H9 (cell line): ENCODE data around the gene LARP6. TPM values are rescaled to one million over a fixed set of nuclear protein-coding genes. Genes with fewer than 3 reads are reported as not detected.

Experiments used
- DNase-seq: peaks from one replicate; pipeline ENCODE4 v3.0.0-alpha.2; 2017
- H2AFZ ChIP-seq: one replicate; pipeline ENCODE4 v1.6.1; 2013; ENCODE audit warnings: mild to moderate bottlenecking, low read length, control low read depth, moderate library complexity
- H2AK5ac ChIP-seq: 2 replicates; pipeline ENCODE4 v1.6.1; 2013; ENCODE audit warnings: low read length, control low read depth, mixed read lengths; ENCODE audit not compliant: insufficient read length
- H2BK120ac ChIP-seq: one replicate; pipeline ENCODE4 v1.6.1; 2013; ENCODE audit warnings: low read depth, mild to moderate bottlenecking, low read length, control low read depth, inconsistent platforms; ENCODE audit not compliant: poor library complexity, severe bottlenecking
- H2BK12ac ChIP-seq: 2 replicates; pipeline ENCODE4 v1.6.1; 2013; ENCODE audit warnings: low read length, control low read depth, mixed read lengths, low read depth; ENCODE audit not compliant: insufficient read length
- H2BK15ac ChIP-seq: 2 replicates; pipeline ENCODE4 v1.6.1; 2013; ENCODE audit warnings: low read depth, low read length, control low read depth
- H2BK20ac ChIP-seq: one replicate; pipeline ENCODE4 v1.6.1; 2013; ENCODE audit warnings: low read depth, mild to moderate bottlenecking, low read length, control low read depth, inconsistent platforms; ENCODE audit not compliant: poor library complexity, severe bottlenecking
- H2BK5ac ChIP-seq: 2 replicates; pipeline ENCODE4 v1.6.1; 2013; ENCODE audit warnings: low read length, control low read depth, mixed read lengths; ENCODE audit not compliant: insufficient read length
- H3K14ac ChIP-seq: 2 replicates; pipeline ENCODE4 v1.6.1; 2013; ENCODE audit warnings: low read length, control low read depth; ENCODE audit not compliant: insufficient read depth
- H3K18ac ChIP-seq: 2 replicates; pipeline ENCODE4 v1.6.1; 2013; ENCODE audit warnings: low read depth, mild to moderate bottlenecking, mixed read lengths, low read length, control low read depth; ENCODE audit not compliant: insufficient read length
- H3K23ac ChIP-seq: 2 replicates; pipeline ENCODE4 v1.6.1; 2013; ENCODE audit warnings: low read length, control low read depth, mixed read lengths, low read depth; ENCODE audit not compliant: insufficient read length
- H3K23me2 ChIP-seq: 2 replicates; pipeline ENCODE4 v1.6.1; 2013; ENCODE audit warnings: low read depth, mild to moderate bottlenecking, mixed read lengths, low read length, control low read depth; ENCODE audit not compliant: insufficient read length, poor library complexity, severe bottlenecking
- H3K27ac ChIP-seq: 2 replicates; pipeline ENCODE4 v1.5.1; 2013; ENCODE audit warnings: low read length, control low read depth, mixed read lengths, low read depth; ENCODE audit not compliant: insufficient read length
- H3K27me3 ChIP-seq: 2 replicates; pipeline ENCODE4 v1.6.1; 2013; ENCODE audit warnings: low read length, control low read depth, inconsistent platforms; ENCODE audit not compliant: insufficient read depth
- H3K4ac ChIP-seq: 2 replicates; pipeline ENCODE4 v1.6.1; 2013; ENCODE audit warnings: low read depth, mild to moderate bottlenecking, control low read depth, inconsistent platforms, low read length, moderate library complexity
- H3K4me1 ChIP-seq: 2 replicates; pipeline ENCODE4 v1.6.1; 2013; ENCODE audit warnings: low read length, control low read depth, inconsistent platforms; ENCODE audit not compliant: insufficient read depth
- H3K4me2 ChIP-seq: 2 replicates; pipeline ENCODE4 v1.6.1; 2013; ENCODE audit warnings: low read length, control low read depth, mixed read lengths; ENCODE audit not compliant: insufficient read length, insufficient read depth
- H3K56ac ChIP-seq: 2 replicates; pipeline ENCODE4 v1.6.1; 2013; ENCODE audit warnings: low read depth, mild to moderate bottlenecking, mixed read lengths, low read length, control low read depth; ENCODE audit not compliant: insufficient read length
- H3K79me1 ChIP-seq: 2 replicates; pipeline ENCODE4 v1.6.1; 2013; ENCODE audit warnings: low read depth, mild to moderate bottlenecking, moderate library complexity, low read length, control low read depth, inconsistent platforms; ENCODE audit not compliant: insufficient read depth, poor library complexity, severe bottlenecking
- H3K79me2 ChIP-seq: 2 replicates; pipeline ENCODE4 v1.6.1; 2013; ENCODE audit warnings: low read length, control low read depth, inconsistent platforms; ENCODE audit not compliant: insufficient read depth
- H3K9ac ChIP-seq: 2 replicates; pipeline ENCODE4 v1.6.1; 2013; ENCODE audit warnings: low read length, control low read depth, mixed read lengths; ENCODE audit not compliant: insufficient read length; ENCODE audit errors: extremely low read depth
- H3K9me3 ChIP-seq: one replicate; pipeline ENCODE4 v1.6.1; 2013; ENCODE audit warnings: low read depth, low read length, inconsistent platforms; ENCODE audit not compliant: control insufficient read depth
- H3T11ph ChIP-seq: one replicate; pipeline ENCODE4 v1.6.1; 2013; ENCODE audit warnings: mild to moderate bottlenecking, low read length, control low read depth, inconsistent platforms
- H4K20me1 ChIP-seq: one replicate; pipeline ENCODE4 v1.6.1; 2013; ENCODE audit not compliant: control insufficient read depth, insufficient read length, insufficient read depth
- H4K5ac ChIP-seq: 2 replicates; pipeline ENCODE4 v1.6.1; 2013; ENCODE audit warnings: low read depth, mild to moderate bottlenecking, mixed read lengths, low read length, control low read depth; ENCODE audit not compliant: insufficient read length
- H4K8ac ChIP-seq: replicated peaks from 2 replicates; pipeline ENCODE4 v1.6.1; 2013; ENCODE audit warnings: low read length, control low read depth, mixed read lengths, low read depth; ENCODE audit not compliant: insufficient read length
- H4K91ac ChIP-seq: 2 replicates; pipeline ENCODE4 v1.6.1; 2013; ENCODE audit warnings: low read depth, mild to moderate bottlenecking, moderate library complexity, mixed read lengths, low read length, control low read depth; ENCODE audit not compliant: insufficient read length
- H3K27ac Mint-ChIP-seq, 3 experiments: 2 replicates in 2 of 3; 3 replicates in 1 of 3; pipeline ENCODE4 v1.8.0; 2020 to 2021; ENCODE audit warnings: mixed read lengths in 3 of 3, mild to moderate bottlenecking in 1 of 3, moderate library complexity in 1 of 3
- H3K27me3 Mint-ChIP-seq: 2 replicates; pipeline ENCODE4 v1.8.0; 2021; ENCODE audit warnings: low read depth, mild to moderate bottlenecking, moderate library complexity, mixed read lengths
- H3K36me3 Mint-ChIP-seq, 3 experiments: 2 replicates in 2 of 3; 3 replicates in 1 of 3; pipeline ENCODE4 v1.8.0; 2020 to 2021; ENCODE audit warnings: low read depth in 3 of 3, mixed read lengths in 3 of 3; ENCODE audit not compliant: insufficient read depth in 1 of 3
- H3K4me1 Mint-ChIP-seq, 2 experiments: 2 replicates each; pipeline ENCODE4 v1.8.0; 2020; ENCODE audit warnings: mixed read lengths in 2 of 2
- H3K4me3 Mint-ChIP-seq, 2 experiments: 2 replicates in 1 of 2; 3 replicates in 1 of 2; pipeline ENCODE4 v1.8.0; 2020 to 2021; ENCODE audit warnings: mild to moderate bottlenecking in 2 of 2, mixed read lengths in 2 of 2, moderate library complexity in 1 of 2
- H3K9me3 Mint-ChIP-seq, 2 experiments: 2 replicates in 1 of 2; 3 replicates in 1 of 2; pipeline ENCODE4 v1.8.0; 2020; ENCODE audit warnings: mild to moderate bottlenecking in 2 of 2, mixed read lengths in 2 of 2, moderate library complexity in 1 of 2
- WGBS: extraction: QIAGEN DNeasy Blood & Tissue Kit; methylation state at CpG from one replicate; pipeline ENCODE4 v1.1.7; 2013; ENCODE audit warnings: missing lambda C conversion rate, low lambda C conversion rate, mixed read lengths; ENCODE audit not compliant: insufficient read length; ENCODE audit errors: extremely low coverage; 5-methylcytosine and 5-hydroxymethylcytosine counted together
- total RNA-seq: library from RNA; stranded (reverse); gene quantifications from 2 replicates; pipeline ENCODE4 v1.2.1, GENCODE V29; 2021
- TF ChIP-seq, protein P1 (sequence below): fragments of 200-600 bp; sonication (generic); conservative IDR thresholded peaks from 3 replicates; pipeline ENCODE4 v1.8.0; 2021; ENCODE audit warnings: antibody characterized with exemption, mild to moderate bottlenecking

The LARP6 gene
- total RNA-seq, 1 experiment from 2014 or later, result 18.9 TPM

- no peak overlapping the region for H2BK20ac ChIP-seq
- no peaks in the 10 kb centered on the region for H3K27me3 ChIP-seq
- Mint-ChIP-seq H3K36me3 (peaks cover 0 to 16% (median 12%) of the 10 kb centered on the region in 3 experiments; a peak in 4 of 7 replicates), H3K9me3 (peaks cover 13 to 16% of the 10 kb centered on the region in 2 experiments), H3K4me1 (no peaks in the 10 kb centered on the region), H3K27ac (no peak overlapping the region), H3K27me3 (no peaks in the 10 kb centered on the region; the same call in 1 of the 2 replicates), H3K4me3 (no peak overlapping the region)
- no peak overlapping the region for H3K27ac ChIP-seq
- H3K4me2 ChIP-seq, result no peak overlapping the region
- no peak overlapping the region for H3K23ac ChIP-seq
- no peak for DNase-seq
- H4K8ac ChIP-seq, result no peak overlapping the region
- no peaks in the 10 kb centered on the region for H3K9me3 ChIP-seq
- no peaks in the 10 kb centered on the region for H4K20me1 ChIP-seq
- no peaks in the 10 kb centered on the region for H3K79me2 ChIP-seq
- H3K4me1 ChIP-seq, result no peaks in the 10 kb centered on the region
- no peak overlapping the region for H3K56ac ChIP-seq
- H4K91ac ChIP-seq, result no peak overlapping the region
- no peak overlapping the region for H2BK5ac ChIP-seq
- H4K5ac ChIP-seq, result no peak overlapping the region
- no peak overlapping the region for H3K9ac ChIP-seq
- no CpG with 5 or more reads among the region's 2 CpGs for WGBS
- no peak overlapping the region for H2BK15ac ChIP-seq
- no peak overlapping the region for H2AK5ac ChIP-seq
- H3K4ac ChIP-seq, result no peak overlapping the region
- no peak overlapping the region for H2BK120ac ChIP-seq
- H3K23me2 ChIP-seq, result no peaks in the 10 kb centered on the region
- H3K14ac ChIP-seq, result no peak overlapping the region
- no peak overlapping the region for H3K18ac ChIP-seq
- H2BK12ac ChIP-seq, result no peak overlapping the region
- TF ChIP-seq, protein P1, sequence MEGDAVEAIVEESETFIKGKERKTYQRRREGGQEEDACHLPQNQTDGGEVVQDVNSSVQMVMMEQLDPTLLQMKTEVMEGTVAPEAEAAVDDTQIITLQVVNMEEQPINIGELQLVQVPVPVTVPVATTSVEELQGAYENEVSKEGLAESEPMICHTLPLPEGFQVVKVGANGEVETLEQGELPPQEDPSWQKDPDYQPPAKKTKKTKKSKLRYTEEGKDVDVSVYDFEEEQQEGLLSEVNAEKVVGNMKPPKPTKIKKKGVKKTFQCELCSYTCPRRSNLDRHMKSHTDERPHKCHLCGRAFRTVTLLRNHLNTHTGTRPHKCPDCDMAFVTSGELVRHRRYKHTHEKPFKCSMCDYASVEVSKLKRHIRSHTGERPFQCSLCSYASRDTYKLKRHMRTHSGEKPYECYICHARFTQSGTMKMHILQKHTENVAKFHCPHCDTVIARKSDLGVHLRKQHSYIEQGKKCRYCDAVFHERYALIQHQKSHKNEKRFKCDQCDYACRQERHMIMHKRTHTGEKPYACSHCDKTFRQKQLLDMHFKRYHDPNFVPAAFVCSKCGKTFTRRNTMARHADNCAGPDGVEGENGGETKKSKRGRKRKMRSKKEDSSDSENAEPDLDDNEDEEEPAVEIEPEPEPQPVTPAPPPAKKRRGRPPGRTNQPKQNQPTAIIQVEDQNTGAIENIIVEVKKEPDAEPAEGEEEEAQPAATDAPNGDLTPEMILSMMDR, result no peak
- H3K79me1 ChIP-seq, result no peaks in the 10 kb centered on the region
- H3T11ph ChIP-seq, result no peak overlapping the region
- H2AFZ ChIP-seq, result no peak overlapping the region
Observed at GRCh38 chr15:70876683-70877082, 22.7 kb upstream of the LARP6 start.
